ENCODE results near the gene HSDL2. TPM values are rescaled to one million over a fixed set of nuclear protein-coding genes. Genes with fewer than 3 reads are reported as not detected.
"Not testable (repeated sequence)": the region's sequence is repeated elsewhere in the genome, so short reads cannot be mapped to it uniquely, and the experiment has no call there.

HSDL2 gene
- polyA plus RNA-seq, 3 donors: 106 to 131 (median 114) TPM

DNA sequence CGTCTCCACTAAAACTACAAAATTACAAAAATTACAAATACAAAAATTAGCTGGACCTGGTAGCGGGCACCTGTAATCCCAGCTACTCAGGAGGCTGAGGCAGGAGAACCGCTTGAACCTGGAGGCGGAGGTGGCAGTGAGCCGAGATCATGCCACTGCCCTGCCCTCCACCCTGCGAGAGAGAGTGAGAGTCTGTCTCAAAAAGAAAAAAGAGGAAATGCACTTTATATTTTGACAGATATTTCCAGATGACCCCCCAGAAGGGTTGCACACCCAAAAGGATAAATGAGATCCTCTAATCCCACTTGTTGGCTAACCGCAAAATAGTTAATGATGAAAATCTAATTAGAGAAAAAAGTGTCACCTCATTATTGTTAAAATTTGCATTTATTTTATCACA lies 2.2 kb downstream of the HSDL2 start:
- no peak for DNase-seq (ENCODE audit: extremely low read depth in 1 of 11, low read depth in 9 of 11, low spot score in 4 of 11)

DNA sequence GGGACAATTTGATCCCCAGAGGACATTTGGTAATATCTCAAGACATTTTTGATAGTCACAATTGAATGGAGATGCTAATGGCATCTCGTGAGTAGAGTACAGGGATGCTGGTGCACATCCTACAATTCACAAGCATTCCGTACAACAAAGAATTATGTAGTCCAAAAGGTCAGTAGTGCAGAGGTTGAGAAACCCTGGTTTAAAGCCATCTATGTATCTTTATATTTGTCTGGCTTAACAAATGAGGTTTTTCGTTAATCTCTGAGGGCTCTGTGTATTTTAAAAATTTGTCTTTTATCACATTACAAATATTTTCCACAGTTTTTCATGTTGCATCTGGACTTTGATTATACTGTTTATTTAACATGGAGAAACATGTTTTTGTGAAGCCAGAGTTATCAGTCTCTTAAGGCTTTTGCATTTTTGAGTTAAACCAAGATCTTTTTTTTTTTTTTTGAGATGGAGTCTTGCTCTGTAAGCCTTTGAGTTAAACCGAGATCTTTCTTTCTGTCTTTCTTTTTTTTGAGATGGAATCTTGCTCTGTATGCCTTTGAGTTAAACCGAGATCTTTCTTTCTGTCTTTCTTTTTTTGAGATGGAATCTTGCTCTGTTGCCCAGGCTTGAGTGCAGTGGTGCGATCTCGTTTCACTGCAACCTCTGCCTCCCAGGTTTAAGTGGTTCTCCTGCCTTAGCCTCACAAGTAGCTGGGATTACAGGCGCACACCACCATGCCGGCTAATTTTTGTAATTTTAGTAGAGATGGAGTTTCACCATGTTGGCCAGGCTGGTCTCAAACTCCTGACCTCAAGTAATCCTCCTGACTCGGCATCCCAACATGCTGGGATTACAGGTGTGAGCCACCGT lies 2.8 kb downstream of the HSDL2 start:
- no peak for DNase-seq (ENCODE audit: extremely low read depth in 1 of 11, low read depth in 9 of 11, low spot score in 4 of 11)

- DNase-seq (ENCODE audit: extremely low read depth in 1 of 11, low read depth in 9 of 11, low spot score in 4 of 11): no peak
These were observed 4.3 kb downstream of the HSDL2 start for GRCh38 chr9:112384219-112384618.

- DNase-seq (ENCODE audit: extremely low read depth in 1 of 11, low read depth in 9 of 11, low spot score in 4 of 11): peak in 1 of 11 donors; percentile 17
These were observed 4.8 kb downstream of the HSDL2 start for GRCh38 chr9:112384690-112385089.

DNA sequence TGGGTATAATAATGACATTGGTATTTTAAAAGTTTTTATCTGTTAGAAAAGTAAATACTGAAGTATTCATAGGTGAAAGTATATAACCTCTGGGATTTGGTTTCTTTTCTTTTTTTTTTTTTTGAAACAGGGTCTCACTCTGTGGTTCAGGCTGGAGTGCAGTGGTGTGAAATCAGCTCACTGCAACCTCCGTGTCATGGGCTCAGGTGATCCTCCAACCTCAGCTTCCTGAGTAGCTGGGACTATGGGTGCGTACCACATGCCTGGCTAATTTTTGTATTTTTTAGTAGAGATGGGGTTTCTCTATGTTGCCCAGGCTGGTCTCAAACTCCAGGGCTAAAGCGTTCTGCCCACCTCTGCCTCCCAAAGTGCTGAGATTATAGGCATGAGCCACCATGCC lies 7.2 kb downstream of the HSDL2 start:
- no peak for DNase-seq (ENCODE audit: extremely low read depth in 1 of 11, low read depth in 9 of 11, low spot score in 4 of 11)

DNA sequence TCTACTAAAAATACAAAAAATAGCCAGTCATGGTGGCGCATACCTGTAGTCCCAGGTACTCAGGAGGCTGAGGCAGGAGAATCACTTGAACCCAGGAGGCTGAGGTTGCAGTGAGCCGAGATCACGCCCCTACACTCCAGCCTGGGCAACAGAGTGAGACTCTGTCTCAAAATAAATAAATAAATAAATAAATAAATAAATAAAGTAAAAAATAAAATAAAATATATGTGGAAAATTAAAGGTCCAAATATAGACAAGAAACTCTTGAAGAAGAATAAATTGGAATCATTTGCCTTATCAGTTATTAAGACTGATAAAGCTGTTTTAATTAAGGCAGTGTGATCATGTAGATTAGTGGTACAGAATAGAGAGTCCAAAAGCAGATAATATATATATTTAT lies 10.0 kb downstream of the HSDL2 start:
- DNase-seq (ENCODE audit: extremely low read depth in 1 of 11, low read depth in 9 of 11, low spot score in 4 of 11): not testable (repeated sequence)

DNA sequence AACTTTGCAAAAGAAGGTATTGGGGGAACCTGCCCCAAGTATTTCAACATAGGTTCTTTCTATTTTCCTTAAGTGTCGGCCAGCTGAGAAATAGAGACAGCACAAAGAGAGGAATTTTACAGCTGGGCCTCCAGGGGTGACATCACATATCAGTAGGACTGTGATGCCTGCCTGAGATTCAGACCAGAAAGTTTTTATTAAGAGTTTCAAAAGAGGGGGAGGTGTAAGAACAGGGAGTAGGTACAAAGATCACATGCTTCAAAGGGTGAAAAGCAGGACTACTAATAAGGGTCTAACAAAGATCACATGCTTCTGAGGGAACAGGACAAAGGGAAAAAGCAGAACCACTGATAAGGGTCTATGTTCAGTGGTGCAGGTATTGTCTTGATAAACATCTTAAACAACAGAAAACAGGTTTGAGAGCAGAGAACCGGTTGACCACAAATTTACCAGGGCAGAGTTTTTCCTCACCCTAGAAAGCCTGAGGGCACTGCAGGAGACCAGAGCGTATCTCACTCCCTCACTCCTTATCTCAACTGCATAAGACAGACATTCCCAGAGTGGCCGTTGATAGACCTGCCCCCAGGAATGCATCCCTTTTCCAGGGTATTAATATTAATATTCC lies 12.1 kb downstream of the HSDL2 start:
- DNase-seq (ENCODE audit: extremely low read depth in 1 of 11, low read depth in 9 of 11, low spot score in 4 of 11): not testable (repeated sequence)

DNA sequence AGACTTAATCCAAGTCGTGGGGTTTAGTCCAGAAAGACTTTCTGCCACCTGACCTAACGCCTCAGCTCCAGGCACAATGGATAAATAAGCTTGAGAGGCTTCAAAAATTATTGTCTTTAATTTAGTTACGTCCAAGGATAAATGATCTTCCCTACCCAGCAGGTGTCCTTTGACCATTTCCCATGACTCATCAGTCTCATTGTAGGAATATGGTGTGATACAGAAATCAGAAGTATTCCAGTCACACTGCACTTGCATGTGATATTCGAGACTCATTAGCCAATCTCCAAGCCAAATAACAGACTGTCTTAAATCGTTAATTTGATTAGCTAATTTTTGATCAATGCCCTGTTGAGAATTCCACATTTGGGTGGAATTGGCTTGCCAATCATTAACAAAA lies 13.2 kb downstream of the HSDL2 start:
- DNase-seq (ENCODE audit: extremely low read depth in 1 of 11, low read depth in 9 of 11, low spot score in 4 of 11): not testable (repeated sequence)

GRCh38 chr9:112396416-112396815 lies 16.5 kb downstream of the HSDL2 start:
- DNase-seq (ENCODE audit: extremely low read depth in 1 of 11, low read depth in 9 of 11, low spot score in 4 of 11): no peak

DNA sequence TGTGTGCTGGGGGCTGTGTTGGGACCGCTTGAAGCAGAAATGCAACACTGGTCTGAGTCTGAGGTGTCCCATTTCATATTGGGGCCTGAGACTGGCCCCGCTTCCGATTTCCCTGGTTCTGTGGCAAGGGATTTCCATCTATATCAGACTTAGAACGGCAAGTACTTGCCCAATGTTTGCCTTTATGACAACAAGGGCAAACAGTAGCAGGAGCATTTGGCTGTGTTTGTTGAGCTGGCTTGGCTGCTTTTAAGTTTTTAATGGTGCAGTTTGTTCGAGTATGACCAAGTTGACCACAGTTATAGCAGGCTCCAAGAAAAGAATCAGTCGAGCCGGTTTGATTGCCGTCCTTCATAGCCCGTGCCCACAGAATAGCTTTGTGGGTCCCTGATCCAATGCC lies 17.0 kb downstream of the HSDL2 start:
- DNase-seq (ENCODE audit: extremely low read depth in 1 of 11, low read depth in 9 of 11, low spot score in 4 of 11): no peak

GRCh38 chr9:112401175-112401815 lies 21.4 kb downstream of the HSDL2 start:
- DNase-seq (ENCODE audit: extremely low read depth in 1 of 11, low read depth in 9 of 11, low spot score in 4 of 11): no peak

DNA sequence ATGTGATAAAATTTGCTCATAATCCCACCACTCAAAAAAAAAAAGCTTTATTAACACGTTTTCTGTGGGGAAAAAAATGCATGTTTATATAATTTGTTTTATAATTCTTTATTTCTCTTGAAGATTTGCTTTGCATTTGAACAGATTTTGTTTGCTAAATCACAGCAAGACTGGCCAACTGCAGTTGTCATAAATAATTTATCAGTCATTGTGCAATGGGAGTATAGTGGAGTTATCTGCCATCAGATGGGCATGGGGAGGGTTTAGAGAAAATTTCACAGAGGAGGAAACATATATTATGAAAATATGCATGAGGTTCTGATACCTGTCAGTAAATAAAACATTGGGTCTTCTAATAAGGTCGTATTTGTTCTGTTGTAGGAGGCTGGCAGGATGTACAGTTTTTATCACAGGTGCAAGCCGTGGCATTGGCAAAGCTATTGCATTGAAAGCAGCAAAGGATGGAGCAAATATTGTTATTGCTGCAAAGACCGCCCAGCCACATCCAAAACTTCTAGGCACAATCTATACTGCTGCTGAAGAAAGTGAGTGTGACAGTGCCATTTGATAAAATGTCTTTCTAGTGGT lies 23.8 kb downstream of the HSDL2 start:
- no peak for DNase-seq (ENCODE audit: extremely low read depth in 1 of 11, low read depth in 9 of 11, low spot score in 4 of 11)

DNA sequence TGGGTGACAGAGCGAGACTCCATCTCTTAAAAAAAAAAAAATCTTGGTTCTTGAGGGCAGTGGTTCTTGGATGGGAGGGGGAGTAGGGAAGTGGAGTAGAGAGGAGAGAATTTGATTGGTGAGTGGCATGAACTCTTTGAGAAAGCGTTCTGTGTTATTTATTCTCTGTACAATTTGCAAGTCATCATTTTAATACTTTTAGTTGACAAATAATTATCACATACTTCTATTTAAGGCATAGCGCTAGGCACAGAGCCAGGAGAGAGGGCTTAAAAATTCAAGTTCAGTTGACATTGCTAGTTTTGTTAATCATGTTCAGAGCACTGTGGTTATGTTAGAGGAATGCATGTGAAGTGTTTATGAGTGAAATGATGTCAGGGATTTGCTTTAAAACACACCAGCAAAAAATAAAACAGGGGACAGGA lies 24.6 kb downstream of the HSDL2 start:
- DNase-seq (ENCODE audit: extremely low read depth in 1 of 11, low read depth in 9 of 11, low spot score in 4 of 11): peak in 4 of 11 donors; percentile 6 to 27 (median 18)

GRCh38 chr9:112408275-112408674 lies 28.4 kb downstream of the HSDL2 start:
- DNase-seq (ENCODE audit: extremely low read depth in 1 of 11, low read depth in 9 of 11, low spot score in 4 of 11): no peak

DNA sequence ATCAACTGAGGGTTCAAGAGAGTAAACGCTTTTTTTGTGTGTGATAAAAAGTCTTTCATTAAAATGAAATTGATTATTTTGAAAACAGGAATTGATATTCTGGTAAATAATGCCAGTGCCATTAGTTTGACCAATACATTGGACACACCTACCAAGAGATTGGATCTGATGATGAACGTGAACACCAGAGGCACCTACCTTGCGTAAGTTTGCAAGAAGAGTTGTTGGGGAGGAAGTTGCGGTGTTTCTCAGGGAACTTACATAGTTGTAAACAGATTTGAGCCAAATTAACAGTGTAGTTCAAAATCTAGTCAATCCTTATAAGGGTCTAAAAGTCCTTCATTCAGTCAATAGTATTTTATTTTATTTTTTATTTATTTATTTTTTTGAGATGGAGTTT lies 28.9 kb downstream of the HSDL2 start:
- no peak for DNase-seq (ENCODE audit: extremely low read depth in 1 of 11, low read depth in 9 of 11, low spot score in 4 of 11)

DNA sequence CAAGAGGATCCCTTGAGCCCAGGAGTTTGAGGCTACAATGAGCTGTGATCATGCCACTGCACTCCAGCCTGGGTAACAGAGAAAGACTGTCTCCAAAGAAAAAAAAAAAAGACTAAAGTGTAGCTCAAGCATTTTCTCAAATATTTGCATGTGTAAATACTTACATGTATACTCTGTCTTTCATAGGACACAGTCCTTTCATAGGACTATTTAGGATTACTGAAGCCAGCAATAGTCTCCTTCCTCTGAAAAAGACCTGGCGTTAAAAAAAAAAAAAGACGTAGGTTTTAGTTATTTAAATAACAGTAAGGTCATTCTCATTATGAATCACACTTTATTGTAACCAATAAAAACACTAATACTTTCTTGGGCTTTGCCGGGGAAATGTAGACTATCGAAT lies 29.9 kb downstream of the HSDL2 start:
- no peak for DNase-seq (ENCODE audit: extremely low read depth in 1 of 11, low read depth in 9 of 11, low spot score in 4 of 11)

DNA sequence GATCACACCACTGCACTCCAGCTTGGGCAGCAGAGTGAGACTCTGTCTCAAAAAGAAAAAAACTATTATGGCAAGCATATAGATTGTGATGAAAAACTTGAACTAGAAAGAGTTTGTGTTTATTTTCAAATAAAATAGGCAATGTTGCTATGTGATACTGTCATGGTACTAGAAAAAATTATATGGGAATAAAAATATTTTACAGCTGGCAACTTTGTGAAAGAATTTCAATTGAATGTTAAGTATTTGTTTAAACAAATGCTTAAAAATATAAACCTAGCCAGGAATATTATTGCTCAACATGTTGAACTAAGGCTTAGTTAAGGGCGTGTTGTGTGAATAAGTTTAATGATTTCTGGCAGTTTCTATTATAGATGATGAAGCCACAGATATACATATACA lies 31.7 kb downstream of the HSDL2 start:
- DNase-seq (ENCODE audit: extremely low read depth in 1 of 11, low read depth in 9 of 11, low spot score in 4 of 11): no peak

DNA sequence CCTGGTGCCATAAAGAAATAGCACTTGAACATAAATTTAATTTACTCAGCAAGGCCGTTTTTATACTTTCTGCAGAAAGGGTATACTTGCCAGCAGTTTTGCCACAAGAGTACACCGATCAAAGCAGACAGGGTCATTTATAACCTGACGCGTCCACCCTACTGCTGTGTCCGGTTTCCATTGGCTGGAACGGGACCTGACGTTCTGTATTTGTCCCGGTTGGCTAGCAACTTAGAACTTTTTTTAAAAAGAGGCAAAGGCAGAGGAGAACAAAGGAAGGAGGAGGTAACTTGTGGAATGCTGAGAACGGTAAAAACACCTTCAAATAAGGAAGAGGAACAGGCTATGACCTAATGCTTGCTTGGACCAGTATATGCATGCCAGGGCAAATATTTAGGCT lies 33.8 kb downstream of the HSDL2 start:
- DNase-seq (ENCODE audit: extremely low read depth in 1 of 11, low read depth in 9 of 11, low spot score in 4 of 11): not testable (repeated sequence)

DNA sequence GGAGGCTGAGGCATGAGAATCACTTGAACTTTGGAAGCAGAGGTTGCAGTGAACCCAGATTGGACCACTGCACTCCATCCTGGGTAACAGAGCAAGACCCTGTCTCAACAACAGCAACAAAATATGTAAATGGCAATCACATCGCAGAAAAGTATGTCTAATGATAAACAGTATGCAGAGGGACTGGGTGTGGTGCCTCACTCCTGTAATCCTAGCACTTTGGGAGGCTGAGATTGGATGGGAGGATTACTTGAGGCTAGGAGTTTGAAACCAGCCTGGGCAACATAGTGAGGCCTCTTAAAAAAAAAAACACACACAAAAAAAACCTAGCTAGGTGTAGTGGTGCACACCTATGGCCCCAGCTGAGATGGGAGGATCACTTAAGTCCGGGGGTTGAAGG lies 40.3 kb downstream of the HSDL2 start:
- DNase-seq (ENCODE audit: extremely low read depth in 1 of 11, low read depth in 9 of 11, low spot score in 4 of 11): no peak

DNA sequence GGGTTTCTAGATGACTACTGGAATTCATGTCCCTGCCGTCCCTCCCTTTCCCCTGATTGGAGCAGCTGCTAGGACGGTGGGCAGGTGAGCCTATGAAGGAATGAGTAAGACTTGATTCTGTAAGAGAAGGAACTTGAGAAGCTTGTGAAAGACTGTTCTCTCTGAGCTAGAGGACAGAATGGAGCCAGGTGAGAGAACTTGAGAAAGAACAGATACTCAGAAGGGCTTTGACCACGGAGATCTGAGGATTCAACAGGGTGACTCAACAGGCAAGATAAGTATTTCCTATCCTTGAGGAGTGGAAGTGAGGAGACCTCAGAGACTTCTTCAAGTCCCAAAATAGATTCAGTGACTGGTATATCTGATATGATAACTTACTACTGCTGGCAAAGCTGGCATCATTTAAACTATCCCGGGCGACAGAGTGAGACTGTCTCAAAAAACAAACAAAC lies 41.9 kb downstream of the HSDL2 start:
- DNase-seq (ENCODE audit: extremely low read depth in 1 of 11, low read depth in 9 of 11, low spot score in 4 of 11): no peak
